KBM-7 (cell line): ENCODE data around the gene SLC4A9.

ENCODE experiments used
- DNase-seq: peaks from one replicate; pipeline ENCODE4 v3.0.0-alpha.2; 2015
- in situ Hi-C: fragments of 300-500 bp; cut with MboI; formaldehyde crosslinking; loops from 2 replicates; pipeline ENCODE4 v1.14.3; 2020; ENCODE audit warnings: low sequenced_read_pairs, low pct_unique_long_range_greater_than_20kb, mixed read lengths

The SLC4A9 gene

GRCh38 chr5:140381972-140382371 lies 22.0 kb downstream of the SLC4A9 start:
- in situ Hi-C loops, result no loop called here
- no peak for DNase-seq

DNA sequence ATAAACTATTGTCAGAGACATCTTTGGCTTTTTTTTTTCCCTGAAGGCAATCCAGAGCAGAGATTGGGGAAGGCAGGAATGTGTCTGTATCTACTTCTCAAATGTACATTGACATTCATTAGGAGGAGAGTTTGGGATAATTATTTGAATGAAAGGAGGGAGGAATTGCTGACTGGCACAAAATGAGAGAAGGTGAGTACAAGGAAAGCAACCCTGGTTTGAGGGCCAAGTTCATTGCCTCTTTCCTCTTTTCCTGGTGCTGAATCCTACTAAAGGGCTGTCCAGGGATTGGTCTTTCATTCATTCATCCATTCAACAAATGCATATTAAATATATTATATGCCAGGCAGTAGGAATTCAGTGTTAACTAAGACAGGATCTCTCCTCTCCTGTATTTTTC lies 22.9 kb downstream of the SLC4A9 start:
- in situ Hi-C loops, result no loop called here
- DNase-seq, result no peak

DNA sequence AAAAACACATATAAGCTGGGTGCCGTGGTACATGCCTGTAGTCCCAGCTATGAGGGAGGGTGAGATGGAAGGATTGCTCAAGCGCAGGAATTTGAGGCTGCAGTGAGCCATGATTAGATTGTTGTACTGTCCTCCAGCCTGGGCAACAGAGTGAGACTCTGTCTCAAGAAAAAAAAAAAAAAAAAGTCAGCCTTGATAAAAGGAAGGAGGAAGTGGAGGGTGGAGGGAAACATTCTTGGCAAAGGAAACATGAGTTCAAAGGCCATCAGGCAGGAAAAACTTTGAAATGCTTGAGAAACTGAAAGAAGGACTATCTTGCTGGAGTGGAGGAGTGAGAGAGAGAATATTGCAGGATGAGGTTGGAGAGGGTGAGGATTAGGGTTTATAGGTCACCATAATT lies 23.3 kb downstream of the SLC4A9 start:
- in situ Hi-C loops, result no loop called here
- no peak for DNase-seq

- in situ Hi-C loops, result no loop called here
Observed at GRCh38 chr5:140388052-140388451, 28.1 kb downstream of the SLC4A9 start.

DNA sequence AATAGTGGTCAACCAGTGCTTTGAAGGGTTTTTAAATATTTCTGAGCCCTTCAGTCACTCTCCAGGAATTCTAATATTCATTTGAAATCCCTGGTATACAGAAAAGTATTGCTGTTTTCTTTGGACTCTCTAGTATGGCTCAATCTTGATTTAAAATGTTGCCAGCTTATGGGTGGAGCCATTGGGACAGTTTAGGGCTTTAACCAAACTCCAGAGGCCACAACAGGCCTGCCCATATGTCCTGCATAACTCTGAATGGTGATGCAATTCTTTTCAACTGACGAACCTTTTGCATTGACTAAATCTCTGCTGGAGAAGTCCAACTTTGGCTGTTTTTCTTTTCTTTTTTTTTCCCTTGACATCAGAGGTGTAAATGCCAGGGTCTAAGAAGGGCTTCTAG lies 31.3 kb downstream of the SLC4A9 start:
- in situ Hi-C loops, result no loop called here
- no peak for DNase-seq

More at GRCh38 chr5:140388052-140388451, 28.1 kb downstream of the SLC4A9 start:
- DNase-seq, result no peak

DNA sequence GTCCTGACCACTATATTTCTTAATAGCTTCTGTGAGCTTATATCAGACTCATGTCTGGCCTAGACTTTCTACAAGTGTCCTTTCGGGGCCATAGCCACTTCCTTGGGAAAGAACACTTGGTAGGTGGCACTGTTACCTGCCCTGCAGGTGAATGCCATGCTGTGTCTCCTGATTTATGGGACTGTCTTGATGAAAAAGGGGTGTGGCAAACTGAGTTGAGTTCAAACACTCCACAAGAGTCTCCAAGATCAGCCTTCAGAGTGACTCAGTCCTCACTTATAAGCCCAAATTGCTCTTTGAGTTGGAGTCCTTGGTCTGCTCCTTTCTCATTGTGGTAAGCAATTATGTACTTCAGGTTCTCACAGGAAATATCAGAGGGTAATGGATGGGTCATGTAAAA lies 31.7 kb downstream of the SLC4A9 start:
- in situ Hi-C loops, result no loop called here
- DNase-seq, result no peak

DNA sequence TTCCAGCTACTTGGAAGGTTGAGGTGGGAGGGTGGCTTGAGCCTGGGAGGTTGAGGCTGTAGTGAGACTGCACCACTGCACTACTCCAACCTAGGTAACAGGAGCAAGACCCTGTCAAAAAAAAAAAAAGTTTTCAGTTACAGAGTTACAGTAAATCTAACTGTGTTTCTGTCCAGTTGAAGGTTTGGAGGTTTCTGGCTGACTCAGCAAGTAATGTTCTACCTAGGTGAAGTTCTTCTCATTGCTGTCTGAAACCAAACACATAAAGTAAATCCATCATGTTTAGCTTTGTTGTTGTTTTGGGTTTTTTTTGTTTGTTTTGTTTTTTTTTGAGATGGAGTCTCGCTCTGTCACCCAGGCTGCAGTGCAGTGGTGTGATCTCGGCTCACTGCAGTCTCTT lies 33.7 kb downstream of the SLC4A9 start:
- in situ Hi-C loops, result no loop called here
- no peak for DNase-seq

DNA sequence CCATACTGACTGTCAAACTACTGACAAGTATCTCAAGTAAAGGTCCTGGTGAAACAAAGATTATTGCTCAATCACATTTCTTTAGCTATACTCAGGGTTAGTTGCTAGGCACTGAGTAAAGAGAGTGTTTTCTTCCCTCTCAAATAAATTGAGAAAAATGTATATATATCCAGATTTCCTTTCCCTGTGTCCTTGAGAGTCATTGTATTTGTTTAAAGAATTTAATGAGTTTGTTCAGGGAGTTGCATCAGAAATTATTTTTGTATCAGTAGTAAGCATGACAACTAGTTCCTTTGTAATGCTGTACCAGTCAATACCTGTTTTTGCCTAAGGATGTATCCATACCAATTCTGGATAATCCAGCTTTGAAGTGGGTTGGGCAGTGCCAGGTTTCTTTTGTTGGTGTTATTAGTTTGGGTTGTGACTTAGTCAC lies 38.4 kb downstream of the SLC4A9 start:
- DNase-seq, result no peak
- in situ Hi-C loops, result no loop called here

DNA sequence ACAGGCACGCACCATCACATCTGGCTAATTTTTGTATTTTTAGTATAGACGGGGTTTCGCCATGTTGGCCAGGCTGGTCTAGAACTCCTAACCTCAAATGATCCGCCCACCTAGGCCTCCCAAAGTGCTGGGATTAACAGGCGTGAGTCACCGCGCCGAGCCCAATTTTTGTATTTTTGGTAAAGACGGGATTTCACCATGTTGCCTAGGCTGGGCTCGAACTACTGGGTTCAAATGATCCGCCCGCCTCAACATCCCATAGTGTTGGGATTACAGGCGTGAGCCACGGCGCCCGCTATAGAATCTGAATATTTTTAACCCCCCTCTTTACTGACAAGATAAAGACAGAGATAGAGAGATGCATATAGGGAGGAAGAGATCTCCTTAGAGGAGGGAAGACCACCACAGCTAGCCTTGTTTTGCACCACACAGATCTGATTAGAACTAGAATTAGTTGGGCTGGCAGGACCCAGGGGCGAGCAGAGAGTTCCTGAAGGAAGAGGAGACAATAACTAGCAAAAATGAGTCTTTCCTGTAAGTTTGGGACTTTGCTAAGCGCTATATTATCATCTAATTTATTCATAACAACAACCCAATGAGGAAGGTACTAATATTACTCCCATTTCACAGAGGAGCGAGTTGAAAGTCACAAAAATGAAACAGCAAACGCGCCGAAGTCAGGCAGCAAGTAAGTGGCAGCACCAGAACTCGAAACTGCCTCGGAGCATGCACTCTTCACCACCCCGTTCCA lies 40.2 kb downstream of the SLC4A9 start:
- in situ Hi-C loops, result no loop called here
- DNase-seq, result no peak

DNA sequence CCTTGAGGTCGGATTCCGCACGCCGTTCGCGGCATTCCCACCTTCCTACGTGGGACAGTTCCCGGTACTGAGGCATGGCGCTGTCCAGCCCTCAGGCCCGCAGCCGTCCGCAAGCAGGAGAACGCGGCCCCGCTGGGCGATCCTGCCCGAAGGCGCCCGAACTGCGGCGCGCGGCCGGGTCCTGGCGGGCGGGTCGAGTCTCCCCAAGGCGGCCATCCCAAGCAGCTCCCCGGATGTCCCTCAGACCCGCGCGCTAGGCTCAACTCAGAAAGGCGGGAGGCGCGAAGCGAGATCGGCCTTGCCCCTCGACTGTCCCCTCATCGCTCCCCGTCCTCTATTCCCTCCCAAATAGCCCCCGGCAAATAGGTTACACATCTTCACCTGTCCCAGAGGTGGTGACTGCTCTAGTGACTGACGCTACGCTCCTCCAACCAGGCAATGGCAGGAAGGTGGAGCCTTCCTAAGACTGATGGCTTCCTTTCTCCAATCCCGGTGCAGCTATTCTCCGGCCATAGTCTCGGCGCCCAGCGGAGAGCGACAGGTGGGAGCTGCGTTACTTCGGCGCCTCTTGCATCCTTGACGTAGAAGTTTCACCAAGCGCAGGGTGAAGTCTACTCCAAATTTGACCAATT lies 40.9 kb downstream of the SLC4A9 start:
- DNase-seq, result peak; percentile 95
- in situ Hi-C loops, result no loop called here

DNA sequence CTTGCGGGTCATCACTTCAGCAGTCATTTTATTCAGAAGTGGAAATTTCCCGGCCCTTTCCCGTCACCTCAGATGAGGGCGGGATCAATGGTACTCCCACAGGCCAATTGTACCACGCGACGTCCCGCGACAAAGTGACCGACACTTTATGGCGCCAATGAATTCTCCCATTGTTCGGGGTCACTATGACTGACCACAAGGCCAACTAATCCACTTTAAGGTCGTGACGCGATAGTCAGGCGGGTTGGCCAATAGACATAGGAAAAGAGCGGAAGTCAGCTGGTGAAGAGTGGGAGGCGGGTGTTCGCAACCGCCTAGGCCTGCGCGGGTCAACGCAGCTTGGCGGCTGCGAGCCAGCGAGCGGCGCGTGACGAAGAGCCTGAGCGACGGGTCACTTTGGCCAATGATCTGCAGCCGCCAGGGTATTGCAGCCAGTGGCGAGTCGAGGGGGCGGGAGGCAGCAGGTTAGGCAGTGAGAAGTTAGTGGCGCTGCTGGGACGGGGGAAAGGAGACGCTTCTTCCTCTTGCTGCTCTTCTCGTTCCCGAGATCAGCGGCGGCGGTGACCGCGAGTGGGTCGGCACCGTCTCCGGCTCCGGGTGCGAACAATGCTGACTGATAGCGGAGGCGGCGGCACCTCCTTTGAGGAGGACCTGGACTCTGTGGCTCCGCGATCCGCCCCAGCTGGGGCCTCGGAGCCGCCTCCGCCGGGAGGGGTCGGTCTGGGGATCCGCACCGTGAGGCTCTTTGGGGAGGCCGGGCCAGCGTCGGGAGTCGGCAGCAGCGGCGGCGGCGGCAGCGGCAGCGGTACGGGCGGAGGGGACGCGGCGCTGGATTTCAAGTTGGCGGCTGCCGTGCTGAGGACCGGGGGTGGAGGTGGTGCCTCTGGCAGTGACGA lies 41.6 kb downstream of the SLC4A9 start, which contains the start of gene ANKHD1:
ANKHD1 (plus strand) TSS at position 472 of the 896 bp plus-strand sequence; CDS start at position 607, 135 bp downstream.
- in situ Hi-C loops, result no loop called here
- DNase-seq, result peak; percentile 100

DNA sequence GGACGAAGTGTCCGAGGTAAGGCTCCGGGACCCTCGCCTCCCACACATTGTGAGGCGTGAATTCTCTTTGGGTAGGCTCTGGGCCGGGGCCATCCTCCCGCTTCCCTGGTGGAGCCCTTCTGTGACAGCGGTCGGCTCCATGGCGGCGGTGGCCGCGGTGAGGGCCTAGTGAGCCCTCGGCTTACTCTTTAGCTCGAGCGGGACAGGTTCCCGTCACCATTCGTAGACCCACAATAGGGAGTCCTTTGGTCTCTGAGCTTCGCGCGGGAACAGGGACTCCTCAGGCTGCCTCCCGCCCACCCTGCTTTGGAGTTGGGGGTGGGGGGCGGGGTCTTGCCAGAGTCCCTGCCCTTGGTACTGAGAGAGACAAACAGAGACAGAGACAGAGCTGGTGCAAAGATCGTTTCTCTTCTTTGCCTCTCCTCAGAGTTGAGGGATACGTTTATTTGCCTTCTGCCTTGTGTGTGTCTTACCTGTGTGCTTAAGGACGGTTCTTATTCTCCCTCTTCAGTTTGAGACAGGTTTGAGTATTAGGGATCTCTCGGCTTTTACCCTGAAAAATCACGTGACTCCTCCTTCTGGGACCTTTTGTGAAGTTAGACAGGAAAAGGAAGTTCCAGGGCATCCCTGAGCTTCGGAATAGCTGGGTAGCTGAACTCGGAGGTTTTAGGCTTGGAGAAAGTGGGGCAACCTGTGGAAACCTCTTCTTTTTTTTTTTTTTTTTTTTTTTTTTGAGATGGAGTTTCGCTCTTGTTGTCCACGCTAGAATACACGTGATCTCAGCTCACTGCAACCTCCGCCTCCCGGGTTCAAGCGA lies 42.5 kb downstream of the SLC4A9 start:
- in situ Hi-C loops, result no loop called here
- peak; percentile 83 for DNase-seq

- in situ Hi-C loops, result no loop called here
- DNase-seq, result no peak
Observed at GRCh38 chr5:140403613-140404012, 43.6 kb downstream of the SLC4A9 start.

DNA sequence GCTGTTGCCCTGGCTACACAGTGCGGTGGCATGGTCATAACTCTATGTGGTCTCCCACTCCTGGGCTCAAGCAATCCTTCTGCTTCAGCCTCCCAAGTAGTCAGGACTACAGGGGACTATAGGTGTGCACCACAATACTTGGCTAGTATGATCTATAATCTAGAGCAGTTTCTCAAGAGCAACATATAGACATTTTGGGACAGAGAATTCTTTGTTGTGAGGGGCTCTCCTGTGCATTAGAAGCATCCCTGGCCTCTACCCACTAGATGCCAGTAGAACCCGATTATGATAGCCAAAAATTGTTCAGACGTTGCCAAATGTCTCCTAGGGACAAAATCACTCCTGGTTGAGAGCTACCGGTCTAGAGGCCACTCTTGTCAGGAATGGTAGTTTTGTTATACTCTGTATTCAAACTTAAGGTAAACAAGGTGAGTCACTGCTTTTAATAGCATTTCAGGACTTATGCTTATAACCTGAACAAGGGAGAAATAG lies 48.8 kb downstream of the SLC4A9 start:
- no peak for DNase-seq
- in situ Hi-C loops, result no loop called here

DNA sequence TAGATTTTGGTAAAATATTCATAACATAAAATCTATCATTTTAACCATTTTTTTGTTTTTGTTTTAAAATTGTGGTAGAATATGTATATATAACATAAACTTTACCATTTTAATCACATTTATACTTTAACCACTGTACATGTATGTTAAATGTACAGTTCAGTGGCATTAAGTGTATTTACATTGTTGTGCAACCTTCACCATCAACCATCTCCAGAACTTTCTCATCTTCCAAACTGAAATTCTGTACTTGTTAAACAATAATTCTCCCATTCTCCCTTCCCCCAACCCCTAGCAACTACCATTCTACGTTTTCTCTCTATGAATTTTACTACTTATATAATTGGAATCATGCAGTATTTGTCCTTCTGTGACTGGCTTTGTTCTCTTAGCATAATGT lies 53.2 kb downstream of the SLC4A9 start:
- no peak for DNase-seq
- in situ Hi-C loops, result no loop called here

- in situ Hi-C loops, result no loop called here
- DNase-seq, result no peak
Observed at GRCh38 chr5:140417235-140417634, 57.2 kb downstream of the SLC4A9 start.

- in situ Hi-C loops, result no loop called here
- DNase-seq, result no peak
Observed at GRCh38 chr5:140418862-140419520, 59.0 kb downstream of the SLC4A9 start.

GRCh38 chr5:140420226-140420570 lies 60.2 kb downstream of the SLC4A9 start:
- in situ Hi-C loops, result no loop called here
- DNase-seq, result no peak
